SK-N-SH treated with all-trans-retinoic acid at 6 μM for 48 hours (cell line): ENCODE measurements around the gene PDILT.
"Not testable (repeated sequence)": the region's sequence is repeated elsewhere in the genome, so short reads cannot be mapped to it uniquely, and the experiment has no call there.

Experiments used
- ATAC-seq: fragments of 200-7000 bp; cut with Tn5 transposase; 3 replicates; pipeline ENCODE4 v1.9.1; 2020; ENCODE audit warnings: mild to moderate bottlenecking, moderate library complexity
- ARNTL ChIP-seq: fragments of 450-650 bp; formaldehyde crosslinking; IDR thresholded peaks from 2 replicates; pipeline ENCODE4 v1.5.0; 2020; ENCODE audit warnings: low read depth, mild to moderate bottlenecking, moderate library complexity, borderline replicate concordance
- GLIS3 ChIP-seq: fragments of 250-450 bp; sonication (Bioruptor Pico); IDR thresholded peaks from 2 replicates; pipeline ENCODE4 v1.5.0; 2020; ENCODE audit warnings: mild to moderate bottlenecking, moderate library complexity
- ISL1 ChIP-seq: fragments of 250-450 bp; sonication (Bioruptor Pico); IDR thresholded peaks from 2 replicates; pipeline ENCODE4 v2.1.2; 2022; ENCODE audit warnings: mild to moderate bottlenecking, moderate library complexity
- OSR1 ChIP-seq: fragments of 250-450 bp; sonication (Bioruptor Pico); IDR thresholded peaks from 2 replicates; pipeline ENCODE4 v1.8.0; 2022; ENCODE audit warnings: moderate library complexity, mild to moderate bottlenecking, inconsistent platforms
- PPARA ChIP-seq: fragments of 250-450 bp; sonication (Bioruptor Pico); IDR thresholded peaks from 2 replicates; pipeline ENCODE4 v1.5.0; 2020; ENCODE audit warnings: mild to moderate bottlenecking, borderline replicate concordance
- TCF4 ChIP-seq: fragments of 250-450 bp; sonication (Bioruptor Pico); IDR thresholded peaks from 2 replicates; pipeline ENCODE4 v1.8.0; 2021; ENCODE audit warnings: mild to moderate bottlenecking, moderate library complexity, borderline replicate concordance
- TOX ChIP-seq: fragments of 250-450 bp; sonication (Bioruptor Pico); IDR thresholded peaks from 2 replicates; pipeline ENCODE4 v1.8.0; 2021; ENCODE audit warnings: mild to moderate bottlenecking, moderate library complexity, borderline replicate concordance
- ZC3H10 ChIP-seq: fragments of 250-450 bp; sonication (Bioruptor Pico); IDR thresholded peaks from 2 replicates; pipeline ENCODE4 v1.5.1; 2021; ENCODE audit warnings: mild to moderate bottlenecking, moderate library complexity
- ZFP3 ChIP-seq: fragments of 250-450 bp; sonication (Bioruptor Pico); IDR thresholded peaks from 2 replicates; pipeline ENCODE4 v1.5.0; 2020; ENCODE audit warnings: mild to moderate bottlenecking, moderate library complexity
- ZFP30 ChIP-seq: fragments of 450-650 bp; formaldehyde crosslinking; IDR thresholded peaks from 2 replicates; pipeline ENCODE4 v1.5.0; 2022; ENCODE audit warnings: mild to moderate bottlenecking, moderate library complexity
- ZNF565 ChIP-seq: fragments of 450-650 bp; formaldehyde crosslinking; conservative IDR thresholded peaks from 2 replicates; pipeline ENCODE4 v1.5.0; 2020; ENCODE audit warnings: low read depth, mild to moderate bottlenecking, moderate library complexity
- ZNF70 ChIP-seq: fragments of 450-650 bp; formaldehyde crosslinking; IDR thresholded peaks from 2 replicates; pipeline ENCODE4 v1.5.0; 2020; ENCODE audit warnings: mild to moderate bottlenecking, moderate library complexity
- ZNF8 ChIP-seq: fragments of 450-650 bp; formaldehyde crosslinking; IDR thresholded peaks from 2 replicates; pipeline ENCODE4 v1.5.0; 2020; ENCODE audit warnings: mild to moderate bottlenecking, moderate library complexity
- TF ChIP-seq, protein P1 (sequence below): fragments of 250-450 bp; sonication (Bioruptor Pico); IDR thresholded peaks from 2 replicates; pipeline ENCODE4 v1.5.1; 2021; ENCODE audit warnings: mild to moderate bottlenecking, moderate library complexity
- TF ChIP-seq, protein P2 (sequence below): fragments of 250-450 bp; sonication (Bioruptor Pico); IDR thresholded peaks from 2 replicates; pipeline ENCODE4 v1.8.0; 2021; ENCODE audit warnings: low read depth, mild to moderate bottlenecking, moderate library complexity, borderline replicate concordance
- TF ChIP-seq, protein P3 (sequence below): fragments of 250-450 bp; sonication (Bioruptor Pico); IDR thresholded peaks from 2 replicates; pipeline ENCODE4 v1.5.0; 2020; ENCODE audit warnings: mild to moderate bottlenecking, moderate library complexity
- TF ChIP-seq, protein P4 (sequence below): fragments of 250-450 bp; sonication (Bioruptor Pico); IDR thresholded peaks from 2 replicates; pipeline ENCODE4 v1.8.0; 2020; ENCODE audit warnings: mild to moderate bottlenecking, moderate library complexity, borderline replicate concordance

PDILT gene

DNA sequence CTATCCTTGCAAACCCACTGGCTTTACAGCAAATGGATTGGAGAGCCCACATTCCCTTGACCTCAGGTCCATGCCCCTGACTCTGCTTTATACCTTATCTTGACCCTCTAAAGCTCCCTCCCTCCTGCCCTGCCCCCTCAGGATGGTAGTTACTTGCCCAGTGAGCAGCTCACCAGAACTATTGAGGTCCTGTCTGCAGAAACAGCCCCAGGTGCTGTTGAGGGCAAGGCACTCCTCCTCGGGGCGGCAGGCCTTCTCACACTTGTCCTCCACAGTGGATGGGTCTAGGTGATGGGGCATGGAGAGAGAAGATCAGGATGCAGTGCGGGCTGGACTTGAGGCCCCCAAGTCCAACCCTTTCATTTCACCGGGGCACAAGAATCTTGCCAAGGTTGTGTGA, 81.8 kb downstream of the PDILT start:
- ATAC-seq: no peak
- TF ChIP-seq ZNF70: no peak
- TF ChIP-seq ZFP30 (CRISPR knock-in tag): no peak
- no peak for TF ChIP-seq TCF4 (CRISPR knock-in tag)
- no peak for TF ChIP-seq GLIS3 (CRISPR knock-in tag)
- TF ChIP-seq, protein P1, sequence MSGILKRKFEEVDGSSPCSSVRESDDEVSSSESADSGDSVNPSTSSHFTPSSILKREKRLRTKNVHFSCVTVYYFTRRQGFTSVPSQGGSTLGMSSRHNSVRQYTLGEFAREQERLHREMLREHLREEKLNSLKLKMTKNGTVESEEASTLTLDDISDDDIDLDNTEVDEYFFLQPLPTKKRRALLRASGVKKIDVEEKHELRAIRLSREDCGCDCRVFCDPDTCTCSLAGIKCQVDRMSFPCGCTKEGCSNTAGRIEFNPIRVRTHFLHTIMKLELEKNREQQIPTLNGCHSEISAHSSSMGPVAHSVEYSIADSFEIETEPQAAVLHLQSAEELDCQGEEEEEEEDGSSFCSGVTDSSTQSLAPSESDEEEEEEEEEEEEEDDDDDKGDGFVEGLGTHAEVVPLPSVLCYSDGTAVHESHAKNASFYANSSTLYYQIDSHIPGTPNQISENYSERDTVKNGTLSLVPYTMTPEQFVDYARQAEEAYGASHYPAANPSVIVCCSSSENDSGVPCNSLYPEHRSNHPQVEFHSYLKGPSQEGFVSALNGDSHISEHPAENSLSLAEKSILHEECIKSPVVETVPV: no peak
- TF ChIP-seq ZNF8 (CRISPR knock-in tag): no peak
- no peak for TF ChIP-seq PPARA (CRISPR knock-in tag)
- TF ChIP-seq TOX (CRISPR knock-in tag): no peak
- no peak for TF ChIP-seq ARNTL (CRISPR knock-in tag)
- TF ChIP-seq, protein P2, sequence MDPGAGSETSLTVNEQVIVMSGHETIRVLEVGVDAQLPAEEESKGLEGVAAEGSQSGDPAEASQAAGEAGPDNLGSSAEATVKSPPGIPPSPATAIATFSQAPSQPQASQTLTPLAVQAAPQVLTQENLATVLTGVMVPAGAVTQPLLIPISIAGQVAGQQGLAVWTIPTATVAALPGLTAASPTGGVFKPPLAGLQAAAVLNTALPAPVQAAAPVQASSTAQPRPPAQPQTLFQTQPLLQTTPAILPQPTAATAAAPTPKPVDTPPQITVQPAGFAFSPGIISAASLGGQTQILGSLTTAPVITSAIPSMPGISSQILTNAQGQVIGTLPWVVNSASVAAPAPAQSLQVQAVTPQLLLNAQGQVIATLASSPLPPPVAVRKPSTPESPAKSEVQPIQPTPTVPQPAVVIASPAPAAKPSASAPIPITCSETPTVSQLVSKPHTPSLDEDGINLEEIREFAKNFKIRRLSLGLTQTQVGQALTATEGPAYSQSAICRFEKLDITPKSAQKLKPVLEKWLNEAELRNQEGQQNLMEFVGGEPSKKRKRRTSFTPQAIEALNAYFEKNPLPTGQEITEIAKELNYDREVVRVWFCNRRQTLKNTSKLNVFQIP: no peak
- TF ChIP-seq, protein P3, sequence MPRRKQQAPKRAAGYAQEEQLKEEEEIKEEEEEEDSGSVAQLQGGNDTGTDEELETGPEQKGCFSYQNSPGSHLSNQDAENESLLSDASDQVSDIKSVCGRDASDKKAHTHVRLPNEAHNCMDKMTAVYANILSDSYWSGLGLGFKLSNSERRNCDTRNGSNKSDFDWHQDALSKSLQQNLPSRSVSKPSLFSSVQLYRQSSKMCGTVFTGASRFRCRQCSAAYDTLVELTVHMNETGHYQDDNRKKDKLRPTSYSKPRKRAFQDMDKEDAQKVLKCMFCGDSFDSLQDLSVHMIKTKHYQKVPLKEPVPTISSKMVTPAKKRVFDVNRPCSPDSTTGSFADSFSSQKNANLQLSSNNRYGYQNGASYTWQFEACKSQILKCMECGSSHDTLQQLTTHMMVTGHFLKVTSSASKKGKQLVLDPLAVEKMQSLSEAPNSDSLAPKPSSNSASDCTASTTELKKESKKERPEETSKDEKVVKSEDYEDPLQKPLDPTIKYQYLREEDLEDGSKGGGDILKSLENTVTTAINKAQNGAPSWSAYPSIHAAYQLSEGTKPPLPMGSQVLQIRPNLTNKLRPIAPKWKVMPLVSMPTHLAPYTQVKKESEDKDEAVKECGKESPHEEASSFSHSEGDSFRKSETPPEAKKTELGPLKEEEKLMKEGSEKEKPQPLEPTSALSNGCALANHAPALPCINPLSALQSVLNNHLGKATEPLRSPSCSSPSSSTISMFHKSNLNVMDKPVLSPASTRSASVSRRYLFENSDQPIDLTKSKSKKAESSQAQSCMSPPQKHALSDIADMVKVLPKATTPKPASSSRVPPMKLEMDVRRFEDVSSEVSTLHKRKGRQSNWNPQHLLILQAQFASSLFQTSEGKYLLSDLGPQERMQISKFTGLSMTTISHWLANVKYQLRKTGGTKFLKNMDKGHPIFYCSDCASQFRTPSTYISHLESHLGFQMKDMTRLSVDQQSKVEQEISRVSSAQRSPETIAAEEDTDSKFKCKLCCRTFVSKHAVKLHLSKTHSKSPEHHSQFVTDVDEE (CRISPR knock-in tag): no peak
- no peak for TF ChIP-seq OSR1
- no peak for TF ChIP-seq ISL1 (CRISPR knock-in tag)
- TF ChIP-seq, all 23 proteins: peak for 0

DNA sequence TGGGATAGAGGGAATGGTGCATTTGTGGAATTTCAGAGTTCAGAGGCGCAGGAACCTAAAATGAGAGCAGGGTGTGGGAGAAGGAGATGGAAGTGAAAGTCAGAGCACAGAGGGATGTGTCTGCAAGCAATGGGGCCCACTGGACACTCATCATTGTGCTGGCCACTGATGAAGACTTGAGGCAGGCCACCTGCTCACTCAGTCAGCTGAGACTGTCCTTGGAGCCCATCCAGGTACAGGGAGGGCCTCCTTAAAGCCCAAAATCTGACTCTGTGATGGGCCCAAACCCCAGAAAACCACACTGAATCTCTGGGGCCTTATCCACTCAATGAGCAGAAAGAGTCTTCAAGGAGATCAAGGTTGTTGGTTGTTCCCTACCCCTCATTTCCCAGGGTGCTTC, 82.9 kb downstream of the PDILT start:
- no peak for TF ChIP-seq TCF4 (CRISPR knock-in tag)
- TF ChIP-seq ZFP3 (CRISPR knock-in tag): no peak
- TF ChIP-seq ZNF565: no peak
- TF ChIP-seq ZC3H10: no peak
- no peak for TF ChIP-seq OSR1
- TF ChIP-seq, protein P4, sequence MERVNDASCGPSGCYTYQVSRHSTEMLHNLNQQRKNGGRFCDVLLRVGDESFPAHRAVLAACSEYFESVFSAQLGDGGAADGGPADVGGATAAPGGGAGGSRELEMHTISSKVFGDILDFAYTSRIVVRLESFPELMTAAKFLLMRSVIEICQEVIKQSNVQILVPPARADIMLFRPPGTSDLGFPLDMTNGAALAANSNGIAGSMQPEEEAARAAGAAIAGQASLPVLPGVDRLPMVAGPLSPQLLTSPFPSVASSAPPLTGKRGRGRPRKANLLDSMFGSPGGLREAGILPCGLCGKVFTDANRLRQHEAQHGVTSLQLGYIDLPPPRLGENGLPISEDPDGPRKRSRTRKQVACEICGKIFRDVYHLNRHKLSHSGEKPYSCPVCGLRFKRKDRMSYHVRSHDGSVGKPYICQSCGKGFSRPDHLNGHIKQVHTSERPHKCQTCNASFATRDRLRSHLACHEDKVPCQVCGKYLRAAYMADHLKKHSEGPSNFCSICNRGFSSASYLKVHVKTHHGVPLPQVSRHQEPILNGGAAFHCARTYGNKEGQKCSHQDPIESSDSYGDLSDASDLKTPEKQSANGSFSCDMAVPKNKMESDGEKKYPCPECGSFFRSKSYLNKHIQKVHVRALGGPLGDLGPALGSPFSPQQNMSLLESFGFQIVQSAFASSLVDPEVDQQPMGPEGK (CRISPR knock-in tag): no peak
- TF ChIP-seq ZNF70: no peak
- no peak for ATAC-seq

DNA sequence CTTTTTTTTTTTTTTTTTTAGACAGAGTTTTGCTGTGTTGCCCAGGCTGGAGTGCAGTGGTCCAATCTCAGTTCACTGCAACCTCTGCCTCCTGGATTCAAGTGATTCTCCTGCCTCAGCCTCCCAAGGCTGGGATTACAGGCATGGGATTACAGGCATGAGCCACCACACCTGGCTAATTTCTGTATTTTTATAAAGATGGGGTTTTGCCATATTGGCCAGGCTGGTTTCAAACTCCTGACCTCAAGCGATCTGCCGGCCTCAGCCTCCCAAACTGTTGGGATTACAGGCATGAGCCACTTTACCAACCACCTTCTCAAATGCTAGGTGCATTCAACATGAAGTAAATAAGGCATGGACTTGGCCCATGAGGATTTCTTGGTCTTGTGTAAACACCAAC, 83.5 kb downstream of the PDILT start:
- not testable (repeated sequence) for ATAC-seq

DNA sequence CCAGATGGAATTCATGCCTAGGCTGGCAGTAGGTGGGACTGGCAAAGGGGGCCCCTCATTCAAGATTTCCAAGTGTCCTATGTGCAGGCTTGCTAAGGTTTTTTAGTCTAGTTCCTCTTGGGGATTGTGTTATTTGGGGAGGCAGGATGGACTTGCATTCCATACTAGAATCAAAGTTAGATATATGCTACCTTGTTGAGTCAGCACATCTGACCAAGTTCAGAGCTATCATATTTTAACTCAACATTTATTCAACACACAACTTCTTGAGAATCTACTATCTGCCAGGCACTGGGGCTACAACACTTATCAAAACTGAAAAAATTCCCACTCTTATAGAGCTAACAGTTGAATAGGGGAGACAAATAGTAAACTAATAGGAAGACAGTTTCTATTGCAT, 83.9 kb downstream of the PDILT start:
- no peak for ATAC-seq
- TF ChIP-seq, protein P4 (CRISPR knock-in tag): no peak
- no peak for TF ChIP-seq ZC3H10
- TF ChIP-seq PPARA (CRISPR knock-in tag): no peak
- TF ChIP-seq ZFP30 (CRISPR knock-in tag): no peak
- TF ChIP-seq ISL1 (CRISPR knock-in tag): no peak
- TF ChIP-seq, protein P1: no peak
- TF ChIP-seq, protein P2: no peak
- no peak for TF ChIP-seq TOX (CRISPR knock-in tag)
